BJ (cell line): Measurements from ENCODE around the gene CSNK2A3. TPM values are rescaled to one million over a fixed set of nuclear protein-coding genes. Genes with fewer than 3 reads are reported as not detected.

ENCODE experiments used
- CTCF ChIA-PET: fragments of 350-600 bp; formaldehyde crosslinking; extraction: SDS; loops from one replicate; lab custom pipeline; 2021; ENCODE audit warnings: antibody characterized with exemption, inconsistent platforms; lab: Yijun Ruan, JAX
- POLR2A ChIA-PET: fragments of 300-600 bp; sonication (Branson Sonifier 250); formaldehyde crosslinking; extraction: SDS; loops from one replicate; lab custom pipeline; 2021; ENCODE audit warnings: antibody characterized with exemption; lab: Charles Lee
- DNase-seq: peaks from one replicate; pipeline ENCODE4 v3.0.0-alpha.2; 2011; ENCODE audit warnings: low read depth
- H3K27me3 ChIP-seq: 2 replicates; pipeline ENCODE4 v1.6.0; 2011; ENCODE audit warnings: low read length; ENCODE audit not compliant: control insufficient read depth, insufficient read depth
- H3K36me3 ChIP-seq: 2 replicates; pipeline ENCODE4 v1.5.1; 2011; ENCODE audit warnings: low read length; ENCODE audit not compliant: control insufficient read depth, insufficient read depth
- H3K4me3 ChIP-seq: 2 replicates; pipeline ENCODE4 v1.5.1; 2011; ENCODE audit warnings: low read depth, mild to moderate bottlenecking, control low read depth, low read length
- CTCF ChIP-seq: IDR thresholded peaks from 2 replicates; pipeline ENCODE4 v1.5.1; 2011; ENCODE audit warnings: low read depth, mild to moderate bottlenecking, control low read depth, inconsistent platforms, low read length, moderate library complexity; ENCODE audit not compliant: insufficient read depth
- polyA plus RNA-seq: library from polyadenylated mRNA; depleted of rRNA; stranded (reverse); fragments of >200 nt; gene quantifications from 2 replicates; pipeline ENCODE4 v1.2.3, GENCODE V29; 2011

Gene CSNK2A3
- polyA plus RNA-seq, 1 experiment, result 0.91 TPM

DNA sequence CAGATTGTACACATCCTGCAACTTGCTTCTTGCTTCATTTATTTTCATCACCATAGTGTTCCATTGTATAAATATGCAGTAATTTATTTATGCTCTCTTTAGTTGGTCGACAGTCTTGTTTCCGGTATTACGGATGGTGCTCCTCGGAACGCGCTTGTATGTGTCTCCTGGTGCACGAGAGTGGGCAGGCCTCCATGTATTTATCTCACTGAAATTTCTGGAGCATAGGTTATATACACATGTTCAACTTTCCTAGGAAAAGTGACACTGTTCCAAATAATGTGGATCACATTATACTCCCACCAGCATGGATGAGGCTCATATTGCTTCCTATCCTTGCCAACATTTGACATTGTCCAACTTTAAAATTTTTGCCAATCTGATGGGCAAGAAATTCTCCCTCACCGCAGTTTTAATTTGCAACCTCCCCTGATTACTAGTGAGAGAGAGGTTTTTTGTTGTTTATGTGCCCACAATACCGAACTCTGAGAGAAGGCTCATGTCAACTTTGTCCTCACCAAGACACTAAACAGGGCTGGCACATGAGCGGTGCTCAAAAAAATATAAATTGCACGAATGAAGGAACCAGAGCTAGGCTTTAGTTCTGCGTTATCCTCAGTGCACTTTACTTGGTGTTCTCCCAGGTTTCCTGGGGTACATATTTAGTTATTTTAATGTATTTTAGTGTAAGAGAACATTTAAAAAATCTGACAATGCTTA, 3.8 kb downstream of the CSNK2A3 start:
- DNase-seq, result no peak
- POLR2A ChIA-PET, result interaction anchor here (0.7 kb wide), 1 partner anchor 178 kb away, joined by 5 read pairs; no protein-coding TSS in a partner anchor
- no peaks in the 10 kb centered on the region for H3K36me3 ChIP-seq
- CTCF ChIA-PET, result interaction anchor here (0.7 kb wide), 1 partner anchor 18 kb away, joined by 3 read pairs; no protein-coding TSS in a partner anchor
- TF ChIP-seq CTCF, result no peak
- H3K27me3 ChIP-seq, result peaks cover 4% of the 10 kb centered on the region; the same call in 1 of the 2 replicates
- no peak overlapping the region for H3K4me3 ChIP-seq

- CTCF ChIA-PET, result no interaction called here
- POLR2A ChIA-PET, result no interaction called here
- Histone ChIP-seq H3K27me3 (peaks cover 4% of the 10 kb centered on the region; the same call in 1 of the 2 replicates), H3K36me3 (no peaks in the 10 kb centered on the region), H3K4me3 (no peak overlapping the region)
- no peak for TF ChIP-seq CTCF
- no peak for DNase-seq
These were observed 4.7 kb downstream of the CSNK2A3 start for GRCh38 chr11:11348303-11348702.

GRCh38 chr11:11347592-11347991, 5.5 kb downstream of the CSNK2A3 start:
- CTCF ChIA-PET, result interaction anchor here (0.6 to 0.7 kb wide), 2 partner anchors 14 to 103 kb away, joined by 3 read pairs; no protein-coding TSS in a partner anchor
- Histone ChIP-seq H3K27me3 (peaks cover 4% of the 10 kb centered on the region; the same call in 1 of the 2 replicates), H3K36me3 (no peaks in the 10 kb centered on the region), H3K4me3 (no peak overlapping the region)
- TF ChIP-seq CTCF, result no peak
- POLR2A ChIA-PET, result no interaction called here
- DNase-seq, result no peak

DNA sequence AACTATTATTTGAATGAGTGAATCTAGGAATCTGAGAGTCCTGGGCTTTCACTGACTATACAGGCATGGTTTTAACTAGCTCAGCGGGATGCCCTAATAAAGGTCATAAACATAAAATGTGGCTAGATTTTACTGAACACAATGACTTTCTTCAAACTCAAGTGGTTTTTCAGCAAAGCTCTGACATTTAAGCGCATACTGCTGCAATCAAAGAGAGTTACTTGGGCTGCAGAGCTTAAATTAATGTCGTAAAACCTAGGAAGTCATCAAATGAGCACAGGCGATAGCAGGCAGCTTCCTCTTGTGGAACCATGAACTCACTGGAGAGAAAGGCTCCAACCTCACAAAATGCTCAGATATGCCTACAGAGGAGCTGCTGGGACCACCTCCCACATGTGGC, 6.7 kb downstream of the CSNK2A3 start:
- ChIA-PET CTCF (no interaction called here), POLR2A (no interaction called here)
- no peaks in the 10 kb centered on the region for H3K36me3 ChIP-seq
- TF ChIP-seq CTCF, result no peak
- peaks cover 4% of the 10 kb centered on the region; the same call in 1 of the 2 replicates for H3K27me3 ChIP-seq
- DNase-seq, result no peak
- H3K4me3 ChIP-seq, result no peak overlapping the region

GRCh38 chr11:11345099-11345498, 8.0 kb downstream of the CSNK2A3 start:
- ChIA-PET POLR2A (no interaction called here), CTCF (no interaction called here)
- TF ChIP-seq CTCF, result no peak

More at GRCh38 chr11:11345099-11345498, 8.0 kb downstream of the CSNK2A3 start:
- no peak overlapping the region for H3K4me3 ChIP-seq
- no peak for DNase-seq
- H3K27me3 ChIP-seq, result peaks cover 4% of the 10 kb centered on the region
- H3K36me3 ChIP-seq, result no peaks in the 10 kb centered on the region
